GM12878 (cell line): ENCODE measurements around the gene ANXA8L1. TPM values are rescaled to one million over a fixed set of nuclear protein-coding genes. Genes with fewer than 3 reads are reported as not detected.
"Not testable (repeated sequence)": the region's sequence is repeated elsewhere in the genome, so short reads cannot be mapped to it uniquely, and the experiment has no call there.

Source experiments
- ATAC-seq: fragments of 200-7000 bp; cut with Tn5 transposase; 3 replicates; pipeline ENCODE4 v1.9.1; 2020; ENCODE audit warnings: mild to moderate bottlenecking, moderate library complexity
- BruUV-seq: library from RNA; stranded (reverse); fragments of 400-500 nt; replicated peaks from 2 replicates; lab custom pipeline; 2021; lab: Mats Ljungman, UMichigan
- CTCF ChIA-PET: fragments of 300-600 bp; sonication (Branson Sonifier 250); formaldehyde crosslinking; extraction: SDS; loops from one replicate; lab custom pipeline; 2021; ENCODE audit warnings: inconsistent platforms; lab: Yijun Ruan, JAX
- POLR2A ChIA-PET: fragments of 350-600 bp; formaldehyde crosslinking; extraction: SDS; loops from one replicate; lab custom pipeline; 2021; ENCODE audit warnings: inconsistent platforms; lab: Charles Lee
- RAD21 ChIA-PET: fragments of 300-600 bp; sonication (Branson Sonifier 250); formaldehyde crosslinking; loops from one replicate; lab custom pipeline; 2023; ENCODE audit warnings: antibody characterized with exemption; ENCODE audit not compliant: unreplicated experiment; lab: Charles Lee
- SMC1A ChIA-PET: fragments of 300-600 bp; sonication (Branson Sonifier 250); formaldehyde crosslinking; loops from one replicate; lab custom pipeline; 2023; ENCODE audit not compliant: unreplicated experiment, uncharacterized antibody; lab: Charles Lee
- DNase-seq: peaks from one replicate; pipeline ENCODE4 v3.0.0-alpha.2; 2011; ENCODE audit warnings: low read depth, low spot score
- FAIRE-seq: peaks from 3 replicates; lab custom pipeline; 2011; peaks lifted over from hg19 to GRCh38; lab: Jason Lieb, UNC
- H2AFZ ChIP-seq: 2 replicates; pipeline ENCODE4 v1.6.0; 2011; ENCODE audit warnings: low read depth, low read length, control low read depth; ENCODE audit not compliant: control insufficient read depth
- H3K27ac ChIP-seq: 2 replicates; pipeline ENCODE4 v1.5.1; 2011; ENCODE audit warnings: control low read depth; ENCODE audit not compliant: control insufficient read depth, insufficient read depth
- H3K27me3 ChIP-seq, 2 experiments: replicated peaks in 1 of 2; 2 replicates each; pipeline versions ENCODE4 v1.6.0 to v1.6.1; 2011; ENCODE audit warnings: low read length in 1 of 2; ENCODE audit not compliant: control insufficient read depth in 2 of 2, insufficient read depth in 2 of 2
- H3K36me3 ChIP-seq, 2 experiments: 2 replicates each; pipeline ENCODE4 v1.5.1; 2011; ENCODE audit warnings: low read length in 1 of 2; ENCODE audit not compliant: control insufficient read depth in 2 of 2, insufficient read depth in 2 of 2
- H3K4me1 ChIP-seq: 2 replicates; pipeline ENCODE4 v1.6.1; 2011; ENCODE audit warnings: mild to moderate bottlenecking, low read length, moderate library complexity, mixed read lengths; ENCODE audit not compliant: control insufficient read depth, insufficient read depth
- H3K4me2 ChIP-seq: 2 replicates; pipeline ENCODE4 v1.6.0; 2011; ENCODE audit warnings: control low read depth; ENCODE audit not compliant: control insufficient read depth, insufficient read depth
- H3K4me3 ChIP-seq: fragments of 200-600 bp; sonication (generic); 2 replicates; pipeline ENCODE4 v1.5.1; 2016
- H3K79me2 ChIP-seq: 2 replicates; pipeline ENCODE4 v1.6.0; 2011; ENCODE audit warnings: low read length; ENCODE audit not compliant: control insufficient read depth, insufficient read depth
- H3K9ac ChIP-seq: 2 replicates; pipeline ENCODE4 v1.8.0; 2011; ENCODE audit warnings: low read length, control low read depth, mixed read lengths; ENCODE audit not compliant: control insufficient read depth, insufficient read depth
- H3K9me3 ChIP-seq: replicated peaks from 3 replicates; pipeline ENCODE4 v1.5.1; 2011; ENCODE audit warnings: mild to moderate bottlenecking, low read length; ENCODE audit not compliant: control insufficient read depth, insufficient read depth
- H4K20me1 ChIP-seq: 2 replicates; pipeline ENCODE4 v1.6.0; 2011; ENCODE audit not compliant: control insufficient read depth, insufficient read depth
- BRCA1 ChIP-seq: IDR thresholded peaks from 2 replicates; pipeline ENCODE4 v1.6.1; 2011; ENCODE audit warnings: low read depth, low read length, improper control_type of control experiment
- CHD1 ChIP-seq: IDR thresholded peaks from 2 replicates; pipeline ENCODE4 v1.6.1; 2012; ENCODE audit warnings: low read depth, low read length, improper control_type of control experiment
- CHD2 ChIP-seq: IDR thresholded peaks from 2 replicates; pipeline ENCODE4 v1.6.1; 2011; ENCODE audit warnings: low read depth, low read length, improper control_type of control experiment, borderline replicate concordance
- FOXK2 ChIP-seq: fragments of 450-650 bp; IDR thresholded peaks from 2 replicates; pipeline ENCODE4 v1.6.1; 2017; ENCODE audit warnings: mild to moderate bottlenecking, moderate library complexity
- HDAC2 ChIP-seq: fragments of 200-600 bp; sonication (generic); IDR thresholded peaks from 2 replicates; pipeline ENCODE4 v1.6.1; 2017
- HDAC6 ChIP-seq: fragments of 200-600 bp; sonication (generic); IDR thresholded peaks from one replicate; pipeline ENCODE4 v1.8.0; 2017; ENCODE audit warnings: antibody characterized with exemption; ENCODE audit not compliant: unreplicated experiment
- IKZF2 ChIP-seq, 2 experiments: fragments of 450-650 bp; IDR thresholded peaks; 2 replicates each; pipeline ENCODE4 v1.6.1; 2017; ENCODE audit warnings: mild to moderate bottlenecking in 2 of 2, moderate library complexity in 2 of 2
- MTA3 ChIP-seq: IDR thresholded peaks from 2 replicates; pipeline ENCODE4 v1.6.1; 2012; ENCODE audit warnings: low read length, inconsistent platforms, borderline replicate concordance
- MYB ChIP-seq: fragments of 150-350 bp; IDR thresholded peaks from 2 replicates; pipeline ENCODE4 v1.6.1; 2014; ENCODE audit warnings: mild to moderate bottlenecking, low read depth, low read length, borderline replicate concordance
- NR2F1 ChIP-seq: fragments of 450-650 bp; conservative IDR thresholded peaks from 2 replicates; pipeline ENCODE4 v1.6.1; 2017; ENCODE audit warnings: mild to moderate bottlenecking
- NRF1 ChIP-seq: conservative IDR thresholded peaks from 2 replicates; pipeline ENCODE4 v1.6.1; 2011; ENCODE audit warnings: mild to moderate bottlenecking, low read depth, low read length, improper control_type of control experiment
- PML ChIP-seq: IDR thresholded peaks from 2 replicates; pipeline ENCODE4 v1.6.1; 2012; ENCODE audit warnings: low read length, inconsistent platforms
- RBBP5 ChIP-seq: fragments of 200-600 bp; sonication (generic); conservative IDR thresholded peaks from 2 replicates; pipeline ENCODE4 v1.6.1; 2016
- RELA ChIP-seq: fragments of 450-650 bp; IDR thresholded peaks from 2 replicates; pipeline ENCODE4 v1.8.0; 2014; ENCODE audit warnings: borderline replicate concordance; ENCODE audit not compliant: partially characterized antibody
- SMC3 ChIP-seq: IDR thresholded peaks from 2 replicates; pipeline ENCODE4 v1.6.1; 2011; ENCODE audit warnings: low read length, improper control_type of control experiment, borderline replicate concordance
- SP1 ChIP-seq: IDR thresholded peaks from one replicate; pipeline ENCODE4 v1.6.1; 2011; ENCODE audit warnings: low read depth, low read length
- ZSCAN29 ChIP-seq: fragments of 450-650 bp; IDR thresholded peaks from 2 replicates; pipeline ENCODE4 v1.6.1; 2017; ENCODE audit warnings: mild to moderate bottlenecking, moderate library complexity
- WGBS: methylation state at CpG from one replicate; pipeline ENCODE4 v1.1.6; 2016; ENCODE audit warnings: low lambda C conversion rate; ENCODE audit not compliant: insufficient replicate concordance, insufficient coverage; ENCODE audit errors: missing lambda C conversion rate; 5-methylcytosine and 5-hydroxymethylcytosine counted together
- in situ Hi-C: fragments of 300-500 bp; cut with MboI; formaldehyde crosslinking; loops from 9 replicates; pipeline ENCODE4 v1.14.3; 2018; ENCODE audit warnings: mixed read lengths
- intact Hi-C: fragments of 100-400 bp; cut with micrococcal nuclease; formaldehyde crosslinking; loops from one replicate; pipeline ENCODE4 v1.14.2; 2022; ENCODE audit not compliant: unreplicated experiment
- polyA plus RNA-seq, 11 experiments: library from polyadenylated mRNA; depleted of rRNA in 4 of 11; unstranded in 6 of 11; stranded (reverse) in 5 of 11; fragments of >200 nt; fragmentation: Nextera tagmentation in 4 of 11; fragmentation: Illumina TruSeq in 1 of 11; extraction: Ambion mirVana in 4 of 11; extraction: Trizol in 1 of 11; gene quantifications; 1 replicate in 1 of 11; 2 replicates in 10 of 11; pipeline versions ENCODE4 v1.2.1 to v1.2.3, GENCODE V29; 2011 to 2016; ENCODE audit warnings: inconsistent platforms in 2 of 11, missing spikeins in 2 of 11, low read depth in 1 of 11
- total RNA-seq, 4 experiments: library from RNA; depleted of rRNA in 3 of 4; stranded (reverse); fragments of >200 nt in 3 of 4; fragmentation: Illumina TruSeq in 1 of 4; extraction: Trizol in 1 of 4; gene quantifications; 2 replicates each; pipeline versions ENCODE4 v1.2.1 to v1.2.3, GENCODE V29; 2013 to 2021
- TF ChIP-seq, protein P1 (sequence below): fragments of 150-350 bp; IDR thresholded peaks from 2 replicates; pipeline ENCODE4 v1.6.1; 2016; ENCODE audit warnings: low read depth, low read length
- TF ChIP-seq, protein P2 (sequence below): fragments of 450-650 bp; IDR thresholded peaks from 2 replicates; pipeline ENCODE4 v1.6.1; 2016; ENCODE audit warnings: mild to moderate bottlenecking

ANXA8L1 gene
- total and polyA plus RNA-seq, 10 of the 15 experiments (the other 5 are each of a cell fraction or from before 2014, with no cell fraction given) = 0.04 to 0.49 (median 0.22) TPM; not detected in 3

GRCh38 chr10:46330894-46331293 is 44.7 kb upstream of the ANXA8L1 start:
- H4K20me1 ChIP-seq = no peaks in the 10 kb centered on the region
- TF ChIP-seq PML (no peak), IKZF2 (IDR thresholded peaks at IDR 0.05) (no peak), FOXK2 (no peak), BRCA1 (no peak), CHD2 (no peak), SP1 (no peak), NR2F1 (no peak), HDAC2 (no peak), MYB (no peak), ZSCAN29 (no peak), RELA (no peak), NRF1 (no peak), MTA3 (no peak), RBBP5 (no peak), HDAC6 (no peak), CHD1 (no peak), SMC3 (no peak)
- TF ChIP-seq, protein P1, sequence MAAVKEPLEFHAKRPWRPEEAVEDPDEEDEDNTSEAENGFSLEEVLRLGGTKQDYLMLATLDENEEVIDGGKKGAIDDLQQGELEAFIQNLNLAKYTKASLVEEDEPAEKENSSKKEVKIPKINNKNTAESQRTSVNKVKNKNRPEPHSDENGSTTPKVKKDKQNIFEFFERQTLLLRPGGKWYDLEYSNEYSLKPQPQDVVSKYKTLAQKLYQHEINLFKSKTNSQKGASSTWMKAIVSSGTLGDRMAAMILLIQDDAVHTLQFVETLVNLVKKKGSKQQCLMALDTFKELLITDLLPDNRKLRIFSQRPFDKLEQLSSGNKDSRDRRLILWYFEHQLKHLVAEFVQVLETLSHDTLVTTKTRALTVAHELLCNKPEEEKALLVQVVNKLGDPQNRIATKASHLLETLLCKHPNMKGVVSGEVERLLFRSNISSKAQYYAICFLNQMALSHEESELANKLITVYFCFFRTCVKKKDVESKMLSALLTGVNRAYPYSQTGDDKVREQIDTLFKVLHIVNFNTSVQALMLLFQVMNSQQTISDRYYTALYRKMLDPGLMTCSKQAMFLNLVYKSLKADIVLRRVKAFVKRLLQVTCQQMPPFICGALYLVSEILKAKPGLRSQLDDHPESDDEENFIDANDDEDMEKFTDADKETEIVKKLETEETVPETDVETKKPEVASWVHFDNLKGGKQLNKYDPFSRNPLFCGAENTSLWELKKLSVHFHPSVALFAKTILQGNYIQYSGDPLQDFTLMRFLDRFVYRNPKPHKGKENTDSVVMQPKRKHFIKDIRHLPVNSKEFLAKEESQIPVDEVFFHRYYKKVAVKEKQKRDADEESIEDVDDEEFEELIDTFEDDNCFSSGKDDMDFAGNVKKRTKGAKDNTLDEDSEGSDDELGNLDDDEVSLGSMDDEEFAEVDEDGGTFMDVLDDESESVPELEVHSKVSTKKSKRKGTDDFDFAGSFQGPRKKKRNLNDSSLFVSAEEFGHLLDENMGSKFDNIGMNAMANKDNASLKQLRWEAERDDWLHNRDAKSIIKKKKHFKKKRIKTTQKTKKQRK = no peak
- TF ChIP-seq, protein P2, sequence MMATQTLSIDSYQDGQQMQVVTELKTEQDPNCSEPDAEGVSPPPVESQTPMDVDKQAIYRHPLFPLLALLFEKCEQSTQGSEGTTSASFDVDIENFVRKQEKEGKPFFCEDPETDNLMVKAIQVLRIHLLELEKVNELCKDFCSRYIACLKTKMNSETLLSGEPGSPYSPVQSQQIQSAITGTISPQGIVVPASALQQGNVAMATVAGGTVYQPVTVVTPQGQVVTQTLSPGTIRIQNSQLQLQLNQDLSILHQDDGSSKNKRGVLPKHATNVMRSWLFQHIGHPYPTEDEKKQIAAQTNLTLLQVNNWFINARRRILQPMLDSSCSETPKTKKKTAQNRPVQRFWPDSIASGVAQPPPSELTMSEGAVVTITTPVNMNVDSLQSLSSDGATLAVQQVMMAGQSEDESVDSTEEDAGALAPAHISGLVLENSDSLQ = no peak
- TF ChIP-seq, all 136 proteins: peak for 0
- H3K4me2 ChIP-seq = no peak overlapping the region
- FAIRE-seq (no peak), ATAC-seq (no peak), DNase-seq (no peak)
- 0% methylated on average over 3 of the region's 3 CpGs for WGBS
- H3K27ac ChIP-seq = no peak overlapping the region
- ChIA-PET POLR2A (no interaction called here), SMC1A (no interaction called here), RAD21 (no interaction called here), CTCF (no interaction called here)
- H3K9ac ChIP-seq = no peak overlapping the region
- BruUV-seq = no TSS peak
- no peak overlapping the region for H2AFZ ChIP-seq
- intact Hi-C loops = no loop called here
- H3K36me3 ChIP-seq = no peaks in the 10 kb centered on the region
- H3K4me1 ChIP-seq = no peaks in the 10 kb centered on the region
- no peaks in the 10 kb centered on the region for H3K79me2 ChIP-seq
- H3K4me3 ChIP-seq = no peak overlapping the region
- H3K27me3 ChIP-seq = no peaks in the 10 kb centered on the region; a peak in 2 of 4 replicates
- H3K9me3 ChIP-seq = no peaks in the 10 kb centered on the region
- in situ Hi-C loops = no loop called here

GRCh38 chr10:46365484-46365883 is 10.1 kb upstream of the ANXA8L1 start:
- BruUV-seq, SMC1A ChIA-PET, H3K27me3 ChIP-seq, H3K9ac ChIP-seq, H3K79me2 ChIP-seq, in situ Hi-C loops, H3K4me3 ChIP-seq, CTCF ChIA-PET, H2AFZ ChIP-seq, RAD21 ChIA-PET, H3K4me1 ChIP-seq, ATAC-seq, H4K20me1 ChIP-seq, intact Hi-C loops, POLR2A ChIA-PET, H3K9me3 ChIP-seq, H3K27ac ChIP-seq, FAIRE-seq, DNase-seq, H3K36me3 ChIP-seq, H3K4me2 ChIP-seq: not testable (repeated sequence)
- WGBS = 42% methylated on average over 4 of the region's 4 CpGs
